GM12801 (cell line): ENCODE results near the gene MRPL54.

Experiments used
- CTCF ChIP-seq: IDR thresholded peaks from one replicate; pipeline ENCODE4 v1.5.1; 2011; ENCODE audit warnings: control low read depth; ENCODE audit not compliant: insufficient read length; ENCODE audit errors: extremely low read depth

Gene MRPL54

DNA sequence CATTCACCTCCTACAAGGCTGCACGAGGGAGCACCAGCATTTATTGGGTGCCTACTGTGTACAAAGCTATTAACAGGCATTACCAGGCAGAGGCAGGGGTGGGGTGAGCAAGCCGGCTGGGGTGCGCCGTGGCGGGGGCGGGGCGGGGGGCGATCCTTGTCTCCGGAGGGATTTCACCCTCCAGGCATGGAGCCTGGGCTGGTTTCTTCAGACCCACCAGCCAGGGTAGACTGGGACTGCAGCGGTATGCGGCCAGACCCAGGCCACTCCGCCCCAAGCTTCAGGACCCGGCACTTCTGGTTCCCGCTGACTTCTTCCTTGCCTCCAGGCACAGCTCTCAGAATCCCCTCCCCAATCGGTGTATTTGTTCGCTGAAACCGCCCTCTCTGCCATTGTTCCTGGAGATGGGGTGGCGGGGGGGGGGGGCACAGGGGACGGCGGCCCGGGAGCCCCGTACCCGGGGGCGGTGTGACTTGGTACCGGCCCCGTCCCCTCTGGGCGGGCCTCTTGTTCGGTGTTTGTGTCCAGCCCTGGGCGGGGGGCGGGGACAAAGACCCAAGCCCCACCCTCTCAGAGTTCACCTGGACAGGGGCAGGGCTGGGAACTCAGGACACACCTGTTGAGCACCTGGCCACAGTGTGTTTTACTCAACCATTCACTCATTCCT is 39.9 kb upstream of the MRPL54 start:
- no peak for TF ChIP-seq CTCF

GRCh38 chr19:3723110-3723488 is 39.4 kb upstream of the MRPL54 start:
- no peak for TF ChIP-seq CTCF

DNA sequence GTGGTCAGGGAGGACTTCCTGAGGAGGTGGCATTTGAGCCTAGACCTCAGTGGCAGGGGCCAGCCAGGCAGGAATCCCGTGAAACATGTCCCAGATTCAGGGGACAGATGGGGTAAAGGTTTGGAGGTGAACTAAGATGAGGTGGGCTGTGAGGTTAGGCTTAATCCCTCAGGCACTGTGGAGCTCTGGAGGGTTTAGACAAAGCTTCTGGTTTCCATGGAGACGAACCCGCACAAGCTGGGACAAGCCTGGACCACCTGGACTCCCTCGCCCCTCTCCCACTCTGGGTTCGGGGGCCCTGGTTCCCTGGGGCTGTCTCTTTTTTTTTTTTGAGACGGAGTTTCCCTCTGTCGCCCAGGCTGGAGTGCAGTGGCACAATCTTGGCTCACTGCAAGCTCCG is 38.6 kb upstream of the MRPL54 start:
- no peak for TF ChIP-seq CTCF

GRCh38 chr19:3725121-3725520 is 37.4 kb upstream of the MRPL54 start:
- TF ChIP-seq CTCF: no peak

DNA sequence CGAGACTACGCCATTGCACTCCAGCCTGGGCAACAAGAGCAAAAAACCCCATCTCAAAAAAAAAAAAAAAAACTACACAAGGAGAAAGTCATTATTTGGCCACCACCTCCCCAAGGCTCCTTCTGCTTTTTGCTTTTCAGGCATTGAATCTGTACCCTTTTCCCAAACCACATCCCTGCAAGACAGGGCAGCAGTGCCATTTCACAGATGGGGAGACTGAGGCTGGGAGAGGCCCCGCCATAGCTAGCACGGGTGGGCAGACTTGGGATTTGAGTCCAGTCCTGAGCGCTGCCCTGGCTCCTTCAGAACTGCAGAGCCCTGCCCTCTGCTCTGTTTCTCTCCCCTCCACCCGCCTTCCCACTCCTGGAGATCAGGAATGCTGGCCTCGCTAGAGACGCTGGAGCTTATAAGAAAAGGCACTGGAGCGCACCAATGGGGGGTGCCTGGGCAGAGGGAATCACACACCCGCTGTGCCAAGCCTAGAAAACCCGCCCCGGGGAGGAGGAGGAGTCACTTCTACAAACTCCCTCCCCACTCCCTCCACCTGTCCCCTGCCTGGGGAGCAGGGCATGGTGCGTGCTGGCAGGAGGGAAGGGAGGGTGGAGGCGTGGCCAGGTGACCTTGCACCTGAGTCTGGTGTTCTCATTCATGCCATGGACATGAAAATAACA is 36.7 kb upstream of the MRPL54 start:
- TF ChIP-seq CTCF: no peak

DNA sequence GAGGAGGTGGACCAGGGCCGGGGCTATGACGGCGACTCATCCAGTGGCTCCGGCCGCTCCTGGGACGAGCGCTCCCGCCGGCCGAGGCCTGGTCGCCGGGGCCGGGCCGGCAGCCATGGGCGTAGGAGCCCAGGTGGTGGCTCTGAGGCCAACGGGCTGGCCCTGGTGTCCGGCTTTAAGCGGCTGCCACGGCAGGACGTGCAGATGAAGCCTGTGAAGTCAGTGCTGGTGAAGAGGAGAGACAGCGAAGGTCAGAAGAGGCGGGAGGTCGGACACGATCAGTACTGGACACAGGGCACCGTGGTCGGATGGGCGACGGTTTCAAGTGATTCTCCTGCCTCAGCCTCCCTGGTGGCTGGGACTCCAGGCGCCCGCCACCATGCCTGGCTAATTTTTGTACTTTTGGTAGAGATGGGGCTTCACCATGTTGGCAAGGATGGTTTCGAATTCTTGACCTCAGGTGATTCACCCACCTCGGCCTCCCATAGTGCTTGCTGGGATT is 32.0 kb upstream of the MRPL54 start:
- TF ChIP-seq CTCF: no peak

GRCh38 chr19:3732108-3732507 is 30.4 kb upstream of the MRPL54 start:
- no peak for TF ChIP-seq CTCF
